HepG2 (cell line): ENCODE results near the gene PPP1CC. TPM values are rescaled to one million over a fixed set of nuclear protein-coding genes. Genes with fewer than 3 reads are reported as not detected.
A peak's percentile ranks its signal among the peaks of the same experiment; 100 is the strongest.

Source experiments
- HOXA3 ChIP-seq: sonication (generic); formaldehyde crosslinking; IDR thresholded peaks from 2 replicates; pipeline ENCODE4 v1.5.0; 2020; ENCODE audit warnings: missing genetic modification reagents
- KLF16 ChIP-seq, 2 experiments: sonication (generic) in 1 of 2; formaldehyde crosslinking in 1 of 2; IDR thresholded peaks; 2 replicates each; pipeline versions ENCODE4 v1.6.1 to v1.8.0; 2016 to 2023; ENCODE audit warnings: missing genetic modification reagents in 2 of 2, missing compliant biosample characterization in 1 of 2
- PAF1 ChIP-seq: IDR thresholded peaks from 2 replicates; pipeline ENCODE4 v1.6.1; 2016; ENCODE audit warnings: missing genetic modification reagents, missing compliant biosample characterization
- SSRP1 ChIP-seq: IDR thresholded peaks from 2 replicates; pipeline ENCODE4 v1.6.1; 2016; ENCODE audit warnings: control low read depth
- ZNF468 ChIP-seq: sonication (generic); formaldehyde crosslinking; IDR thresholded peaks from 2 replicates; pipeline ENCODE4 v1.8.0; 2022; ENCODE audit warnings: mild to moderate bottlenecking, moderate library complexity, missing genetic modification reagents
- ZNF670 ChIP-seq: sonication (generic); formaldehyde crosslinking; IDR thresholded peaks from 2 replicates; pipeline ENCODE4 v1.8.0; 2022; ENCODE audit warnings: mild to moderate bottlenecking, missing genetic modification reagents, borderline replicate concordance
- ZNF747 ChIP-seq: sonication (generic); formaldehyde crosslinking; IDR thresholded peaks from 2 replicates; pipeline ENCODE4 v1.8.1; 2023; ENCODE audit warnings: missing genetic modification reagents, mild to moderate bottlenecking, borderline replicate concordance
- ZNF772 ChIP-seq: sonication (generic); formaldehyde crosslinking; IDR thresholded peaks from 2 replicates; pipeline ENCODE4 v1.5.0; 2020; ENCODE audit warnings: mild to moderate bottlenecking, missing genetic modification reagents
- polyA plus RNA-seq, 8 experiments: library from polyadenylated mRNA; depleted of rRNA in 3 of 8; stranded (reverse) in 7 of 8; unstranded in 1 of 8; fragments of >200 nt; fragmentation: Illumina TruSeq in 4 of 8; extraction: Trizol in 4 of 8; gene quantifications; 2 replicates each; pipeline versions ENCODE4 v1.2.1 to v1.2.3, GENCODE V29; 2011 to 2016; ENCODE audit warnings: low read depth in 4 of 8, missing spikeins in 1 of 8, mixed read lengths in 1 of 8; ENCODE audit not compliant: insufficient read depth in 1 of 8
- total RNA-seq, 5 experiments: library from RNA; depleted of rRNA; stranded (reverse); fragments of >200 nt; fragmentation: Illumina TruSeq; extraction: Trizol; gene quantifications; 2 replicates each; pipeline ENCODE4 v1.2.3, GENCODE V29; 2016; ENCODE audit warnings: low read depth in 1 of 5
- TF ChIP-seq, protein P1 (sequence below): sonication (generic); formaldehyde crosslinking; IDR thresholded peaks from 2 replicates; pipeline ENCODE4 v1.4.0; 2020; ENCODE audit warnings: mild to moderate bottlenecking, missing genetic modification reagents
- TF ChIP-seq, protein P2 (sequence below): sonication (generic); formaldehyde crosslinking; IDR thresholded peaks from 2 replicates; pipeline ENCODE4 v1.5.1; 2020; ENCODE audit warnings: mild to moderate bottlenecking, missing genetic modification reagents, borderline replicate concordance
- TF ChIP-seq, protein P3 (sequence below), 2 experiments: sonication (generic) in 1 of 2; formaldehyde crosslinking in 1 of 2; IDR thresholded peaks; 2 replicates each; pipeline versions ENCODE4 v1.6.1 to v1.9.0; 2014 to 2022; ENCODE audit warnings: antibody characterized with exemption in 1 of 2, borderline replicate concordance in 1 of 2, inconsistent platforms in 1 of 2, low read depth in 1 of 2, missing genetic modification reagents in 1 of 2

Gene PPP1CC
- total and polyA plus RNA-seq, 2 of the 13 experiments (the other 11 are each of a cell fraction or from before 2014, with no cell fraction given): 178 to 187 TPM

DNA sequence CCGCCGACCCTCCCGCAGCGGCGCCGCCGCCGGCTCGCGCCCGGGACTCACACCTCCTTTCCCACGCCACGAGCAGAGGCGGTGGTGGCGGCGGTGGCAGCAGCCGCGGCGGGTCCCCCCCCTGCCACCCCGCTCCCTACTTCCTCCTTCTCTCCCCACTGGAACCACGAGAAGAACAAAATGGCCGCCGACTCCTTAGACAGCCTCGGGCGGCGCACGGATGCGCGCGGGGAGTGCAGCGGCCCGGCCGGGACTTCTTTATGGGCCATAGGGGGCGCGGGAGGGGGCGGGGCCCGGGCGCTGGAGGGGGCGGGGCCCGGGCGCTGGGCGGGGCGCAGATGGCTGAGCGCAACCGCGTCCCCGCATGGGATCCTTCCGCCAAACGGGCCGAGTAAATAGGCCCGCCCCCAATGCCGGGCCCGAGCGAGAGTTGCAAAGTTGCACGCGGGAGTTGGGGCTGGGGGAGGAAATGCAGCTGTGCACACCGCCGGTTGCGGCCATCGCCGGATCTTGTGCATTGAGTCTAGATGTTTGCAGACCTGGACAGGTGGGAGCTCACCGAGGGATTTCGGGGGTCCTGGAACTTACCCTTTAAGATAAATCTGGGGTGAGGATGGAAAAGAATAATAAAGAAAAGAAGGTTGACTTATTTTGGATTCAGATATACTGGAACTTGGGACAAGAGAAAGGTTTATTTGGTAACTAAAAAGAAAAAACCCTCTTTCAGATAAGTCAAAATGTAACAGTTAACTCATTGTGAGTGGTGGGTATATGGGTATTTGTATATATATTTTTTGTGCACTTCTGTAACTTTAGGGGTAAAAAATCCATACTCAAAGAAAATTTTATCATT, at the start of gene PPP1CC (continued):
- TF ChIP-seq, protein P1, sequence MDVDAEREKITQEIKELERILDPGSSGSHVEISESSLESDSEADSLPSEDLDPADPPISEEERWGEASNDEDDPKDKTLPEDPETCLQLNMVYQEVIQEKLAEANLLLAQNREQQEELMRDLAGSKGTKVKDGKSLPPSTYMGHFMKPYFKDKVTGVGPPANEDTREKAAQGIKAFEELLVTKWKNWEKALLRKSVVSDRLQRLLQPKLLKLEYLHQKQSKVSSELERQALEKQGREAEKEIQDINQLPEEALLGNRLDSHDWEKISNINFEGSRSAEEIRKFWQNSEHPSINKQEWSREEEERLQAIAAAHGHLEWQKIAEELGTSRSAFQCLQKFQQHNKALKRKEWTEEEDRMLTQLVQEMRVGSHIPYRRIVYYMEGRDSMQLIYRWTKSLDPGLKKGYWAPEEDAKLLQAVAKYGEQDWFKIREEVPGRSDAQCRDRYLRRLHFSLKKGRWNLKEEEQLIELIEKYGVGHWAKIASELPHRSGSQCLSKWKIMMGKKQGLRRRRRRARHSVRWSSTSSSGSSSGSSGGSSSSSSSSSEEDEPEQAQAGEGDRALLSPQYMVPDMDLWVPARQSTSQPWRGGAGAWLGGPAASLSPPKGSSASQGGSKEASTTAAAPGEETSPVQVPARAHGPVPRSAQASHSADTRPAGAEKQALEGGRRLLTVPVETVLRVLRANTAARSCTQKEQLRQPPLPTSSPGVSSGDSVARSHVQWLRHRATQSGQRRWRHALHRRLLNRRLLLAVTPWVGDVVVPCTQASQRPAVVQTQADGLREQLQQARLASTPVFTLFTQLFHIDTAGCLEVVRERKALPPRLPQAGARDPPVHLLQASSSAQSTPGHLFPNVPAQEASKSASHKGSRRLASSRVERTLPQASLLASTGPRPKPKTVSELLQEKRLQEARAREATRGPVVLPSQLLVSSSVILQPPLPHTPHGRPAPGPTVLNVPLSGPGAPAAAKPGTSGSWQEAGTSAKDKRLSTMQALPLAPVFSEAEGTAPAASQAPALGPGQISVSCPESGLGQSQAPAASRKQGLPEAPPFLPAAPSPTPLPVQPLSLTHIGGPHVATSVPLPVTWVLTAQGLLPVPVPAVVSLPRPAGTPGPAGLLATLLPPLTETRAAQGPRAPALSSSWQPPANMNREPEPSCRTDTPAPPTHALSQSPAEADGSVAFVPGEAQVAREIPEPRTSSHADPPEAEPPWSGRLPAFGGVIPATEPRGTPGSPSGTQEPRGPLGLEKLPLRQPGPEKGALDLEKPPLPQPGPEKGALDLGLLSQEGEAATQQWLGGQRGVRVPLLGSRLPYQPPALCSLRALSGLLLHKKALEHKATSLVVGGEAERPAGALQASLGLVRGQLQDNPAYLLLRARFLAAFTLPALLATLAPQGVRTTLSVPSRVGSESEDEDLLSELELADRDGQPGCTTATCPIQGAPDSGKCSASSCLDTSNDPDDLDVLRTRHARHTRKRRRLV (CRISPR knock-in tag): no peak
- TF ChIP-seq ZNF468 (no peak), SSRP1 (no peak), ZNF772 (CRISPR knock-in tag) (peak; percentile 26; the same call in 1 of the 2 replicates), ZNF670 (CRISPR knock-in tag) (no peak), ZNF747 (CRISPR knock-in tag) (no peak), HOXA3 (CRISPR knock-in tag) (peak; percentile 73), KLF16 (CRISPR knock-in tag; IDR thresholded peaks at IDR 0.05) (peak; percentile 44 to 46; a peak in 2 of 4 replicates), PAF1 (CRISPR knock-in tag) (no peak)
- TF ChIP-seq, protein P2, sequence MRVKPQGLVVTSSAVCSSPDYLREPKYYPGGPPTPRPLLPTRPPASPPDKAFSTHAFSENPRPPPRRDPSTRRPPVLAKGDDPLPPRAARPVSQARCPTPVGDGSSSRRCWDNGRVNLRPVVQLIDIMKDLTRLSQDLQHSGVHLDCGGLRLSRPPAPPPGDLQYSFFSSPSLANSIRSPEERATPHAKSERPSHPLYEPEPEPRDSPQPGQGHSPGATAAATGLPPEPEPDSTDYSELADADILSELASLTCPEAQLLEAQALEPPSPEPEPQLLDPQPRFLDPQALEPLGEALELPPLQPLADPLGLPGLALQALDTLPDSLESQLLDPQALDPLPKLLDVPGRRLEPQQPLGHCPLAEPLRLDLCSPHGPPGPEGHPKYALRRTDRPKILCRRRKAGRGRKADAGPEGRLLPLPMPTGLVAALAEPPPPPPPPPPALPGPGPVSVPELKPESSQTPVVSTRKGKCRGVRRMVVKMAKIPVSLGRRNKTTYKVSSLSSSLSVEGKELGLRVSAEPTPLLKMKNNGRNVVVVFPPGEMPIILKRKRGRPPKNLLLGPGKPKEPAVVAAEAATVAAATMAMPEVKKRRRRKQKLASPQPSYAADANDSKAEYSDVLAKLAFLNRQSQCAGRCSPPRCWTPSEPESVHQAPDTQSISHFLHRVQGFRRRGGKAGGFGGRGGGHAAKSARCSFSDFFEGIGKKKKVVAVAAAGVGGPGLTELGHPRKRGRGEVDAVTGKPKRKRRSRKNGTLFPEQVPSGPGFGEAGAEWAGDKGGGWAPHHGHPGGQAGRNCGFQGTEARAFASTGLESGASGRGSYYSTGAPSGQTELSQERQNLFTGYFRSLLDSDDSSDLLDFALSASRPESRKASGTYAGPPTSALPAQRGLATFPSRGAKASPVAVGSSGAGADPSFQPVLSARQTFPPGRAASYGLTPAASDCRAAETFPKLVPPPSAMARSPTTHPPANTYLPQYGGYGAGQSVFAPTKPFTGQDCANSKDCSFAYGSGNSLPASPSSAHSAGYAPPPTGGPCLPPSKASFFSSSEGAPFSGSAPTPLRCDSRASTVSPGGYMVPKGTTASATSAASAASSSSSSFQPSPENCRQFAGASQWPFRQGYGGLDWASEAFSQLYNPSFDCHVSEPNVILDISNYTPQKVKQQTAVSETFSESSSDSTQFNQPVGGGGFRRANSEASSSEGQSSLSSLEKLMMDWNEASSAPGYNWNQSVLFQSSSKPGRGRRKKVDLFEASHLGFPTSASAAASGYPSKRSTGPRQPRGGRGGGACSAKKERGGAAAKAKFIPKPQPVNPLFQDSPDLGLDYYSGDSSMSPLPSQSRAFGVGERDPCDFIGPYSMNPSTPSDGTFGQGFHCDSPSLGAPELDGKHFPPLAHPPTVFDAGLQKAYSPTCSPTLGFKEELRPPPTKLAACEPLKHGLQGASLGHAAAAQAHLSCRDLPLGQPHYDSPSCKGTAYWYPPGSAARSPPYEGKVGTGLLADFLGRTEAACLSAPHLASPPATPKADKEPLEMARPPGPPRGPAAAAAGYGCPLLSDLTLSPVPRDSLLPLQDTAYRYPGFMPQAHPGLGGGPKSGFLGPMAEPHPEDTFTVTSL (CRISPR knock-in tag): no peak
- TF ChIP-seq, protein P3, sequence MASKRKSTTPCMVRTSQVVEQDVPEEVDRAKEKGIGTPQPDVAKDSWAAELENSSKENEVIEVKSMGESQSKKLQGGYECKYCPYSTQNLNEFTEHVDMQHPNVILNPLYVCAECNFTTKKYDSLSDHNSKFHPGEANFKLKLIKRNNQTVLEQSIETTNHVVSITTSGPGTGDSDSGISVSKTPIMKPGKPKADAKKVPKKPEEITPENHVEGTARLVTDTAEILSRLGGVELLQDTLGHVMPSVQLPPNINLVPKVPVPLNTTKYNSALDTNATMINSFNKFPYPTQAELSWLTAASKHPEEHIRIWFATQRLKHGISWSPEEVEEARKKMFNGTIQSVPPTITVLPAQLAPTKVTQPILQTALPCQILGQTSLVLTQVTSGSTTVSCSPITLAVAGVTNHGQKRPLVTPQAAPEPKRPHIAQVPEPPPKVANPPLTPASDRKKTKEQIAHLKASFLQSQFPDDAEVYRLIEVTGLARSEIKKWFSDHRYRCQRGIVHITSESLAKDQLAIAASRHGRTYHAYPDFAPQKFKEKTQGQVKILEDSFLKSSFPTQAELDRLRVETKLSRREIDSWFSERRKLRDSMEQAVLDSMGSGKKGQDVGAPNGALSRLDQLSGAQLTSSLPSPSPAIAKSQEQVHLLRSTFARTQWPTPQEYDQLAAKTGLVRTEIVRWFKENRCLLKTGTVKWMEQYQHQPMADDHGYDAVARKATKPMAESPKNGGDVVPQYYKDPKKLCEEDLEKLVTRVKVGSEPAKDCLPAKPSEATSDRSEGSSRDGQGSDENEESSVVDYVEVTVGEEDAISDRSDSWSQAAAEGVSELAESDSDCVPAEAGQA (IDR thresholded peaks at IDR 0.05; ENCODE audit: low read depth): peak; percentile 76
- TF ChIP-seq, protein P3 (CRISPR knock-in tag; IDR thresholded peaks at IDR 0.05; ENCODE audit: borderline replicate concordance): no peak
